Smooth muscle cell (in vitro differentiated cells): ENCODE measurements around the gene ATP10A. TPM values are rescaled to one million over a fixed set of nuclear protein-coding genes. Genes with fewer than 3 reads are reported as not detected.

ENCODE experiments used
- DNase-seq: peaks from one replicate; lab custom pipeline; 2025; ENCODE audit not compliant: unreplicated experiment; lab: John Stamatoyannopoulos, UW
- H2AFZ ChIP-seq: fragments of 200-600 bp; sonication (generic); 2 replicates; pipeline ENCODE4 v1.6.0; 2016; ENCODE audit warnings: antibody characterized with exemption, low read depth, mild to moderate bottlenecking
- H3F3A ChIP-seq: fragments of 200-600 bp; sonication (generic); 2 replicates; pipeline ENCODE4 v1.6.0; 2017; ENCODE audit warnings: antibody characterized with exemption, low read depth
- H3K27ac ChIP-seq: fragments of 200-600 bp; sonication (generic); 2 replicates; pipeline ENCODE4 v1.5.1; 2016; ENCODE audit warnings: low read depth, mild to moderate bottlenecking
- H3K27me3 ChIP-seq: fragments of 200-600 bp; sonication (generic); 2 replicates; pipeline ENCODE4 v1.6.1; 2016; ENCODE audit warnings: low read depth, mild to moderate bottlenecking
- H3K36me3 ChIP-seq: fragments of 200-600 bp; sonication (generic); 2 replicates; pipeline ENCODE4 v1.5.1; 2016; ENCODE audit warnings: low read depth
- H3K4me1 ChIP-seq: fragments of 200-600 bp; sonication (generic); 2 replicates; pipeline ENCODE4 v1.5.1; 2016; ENCODE audit warnings: low read depth
- H3K4me2 ChIP-seq: fragments of 200-600 bp; sonication (generic); 2 replicates; pipeline ENCODE4 v1.6.0; 2016; ENCODE audit warnings: mild to moderate bottlenecking
- H3K4me3 ChIP-seq: fragments of 200-600 bp; sonication (generic); 2 replicates; pipeline ENCODE4 v1.5.1; 2016; ENCODE audit warnings: mild to moderate bottlenecking
- H3K79me2 ChIP-seq: fragments of 200-600 bp; sonication (generic); 2 replicates; pipeline ENCODE4 v1.6.0; 2016; ENCODE audit warnings: low read depth, mild to moderate bottlenecking
- H3K9ac ChIP-seq: fragments of 200-600 bp; sonication (generic); 2 replicates; pipeline ENCODE4 v1.6.0; 2016; ENCODE audit warnings: low read depth
- H3K9me3 ChIP-seq: fragments of 200-600 bp; sonication (generic); replicated peaks from 2 replicates; pipeline ENCODE4 v1.5.1; 2016; ENCODE audit warnings: low read depth
- H4K20me1 ChIP-seq: fragments of 200-600 bp; sonication (generic); 2 replicates; pipeline ENCODE4 v1.6.0; 2016; ENCODE audit warnings: low read depth
- WGBS: methylation state at CpG from one replicate; pipeline ENCODE4 v1.1.7; 2016; ENCODE audit warnings: low lambda C conversion rate; 5-methylcytosine and 5-hydroxymethylcytosine counted together
- polyA plus RNA-seq: library from polyadenylated mRNA; unstranded; fragments of >200 nt; fragmentation: Nextera tagmentation; extraction: Ambion mirVana; gene quantifications from 2 replicates; pipeline ENCODE4 v1.2.1, GENCODE V29; 2016
- total RNA-seq: library from RNA; depleted of rRNA; stranded (reverse); fragments of >200 nt; gene quantifications from 2 replicates; pipeline ENCODE4 v1.2.3, GENCODE V29; 2014
- TF ChIP-seq, protein P1 (sequence below): fragments of 200-600 bp; sonication (generic); IDR thresholded peaks from 2 replicates; pipeline ENCODE4 v1.5.1; 2017; ENCODE audit warnings: borderline replicate concordance, mild to moderate bottlenecking, antibody characterized with exemption; ENCODE audit not compliant: insufficient read depth, poor library complexity, severe bottlenecking

Gene ATP10A
- total and polyA plus RNA-seq, 2 experiments from 2014 or later = 10.6 to 12.3 TPM

DNA sequence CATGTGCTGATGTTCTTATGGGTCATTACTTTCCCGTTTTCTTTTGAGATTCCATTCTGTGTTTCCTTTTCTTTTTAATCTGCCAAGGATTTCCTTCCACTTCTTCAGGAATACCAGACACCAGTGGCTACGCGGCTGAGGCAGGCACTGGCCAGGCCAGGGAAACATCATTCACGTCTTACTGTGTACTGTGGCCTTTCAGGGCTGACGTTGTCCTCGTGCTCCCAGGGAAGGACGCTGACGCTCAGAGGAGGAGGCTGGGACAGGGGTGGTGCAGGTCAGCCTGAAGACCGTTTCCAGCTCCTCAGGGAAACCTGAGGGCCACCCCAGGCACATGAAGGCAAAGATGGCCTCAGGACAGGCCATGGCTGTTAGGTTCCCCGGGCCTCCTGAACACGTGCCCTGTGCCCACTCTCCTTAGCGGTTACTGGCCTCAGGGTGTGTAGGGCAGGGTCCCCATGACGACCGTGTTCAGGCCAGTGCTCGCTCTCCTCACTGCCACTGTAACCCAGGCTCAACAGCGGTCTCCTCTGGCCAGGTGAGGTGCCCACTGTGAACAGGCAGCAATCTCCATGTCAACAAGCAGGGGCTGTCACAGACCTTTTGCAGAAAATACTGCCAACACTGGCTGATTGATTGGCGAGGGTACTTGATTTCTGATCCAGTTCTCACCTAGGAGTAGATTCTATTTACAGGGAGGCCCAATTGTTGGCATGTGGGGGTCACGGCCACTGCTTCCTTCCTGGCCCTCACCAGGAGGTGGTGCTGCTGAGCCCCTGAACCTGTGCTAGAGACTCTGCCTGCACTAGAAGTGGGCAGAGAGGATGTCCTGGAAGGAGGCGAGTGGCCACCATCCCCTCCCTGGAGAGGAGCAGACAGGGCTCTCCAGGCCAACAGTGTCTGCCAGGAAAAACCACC lies 169.5 kb downstream of the ATP10A start:
- no peaks in the 10 kb centered on the region for H3K79me2 ChIP-seq
- no peak overlapping the region for H3K9ac ChIP-seq
- no peaks in the 10 kb centered on the region for H3F3A ChIP-seq
- H3K27me3 ChIP-seq = no peaks in the 10 kb centered on the region
- TF ChIP-seq, protein P1, sequence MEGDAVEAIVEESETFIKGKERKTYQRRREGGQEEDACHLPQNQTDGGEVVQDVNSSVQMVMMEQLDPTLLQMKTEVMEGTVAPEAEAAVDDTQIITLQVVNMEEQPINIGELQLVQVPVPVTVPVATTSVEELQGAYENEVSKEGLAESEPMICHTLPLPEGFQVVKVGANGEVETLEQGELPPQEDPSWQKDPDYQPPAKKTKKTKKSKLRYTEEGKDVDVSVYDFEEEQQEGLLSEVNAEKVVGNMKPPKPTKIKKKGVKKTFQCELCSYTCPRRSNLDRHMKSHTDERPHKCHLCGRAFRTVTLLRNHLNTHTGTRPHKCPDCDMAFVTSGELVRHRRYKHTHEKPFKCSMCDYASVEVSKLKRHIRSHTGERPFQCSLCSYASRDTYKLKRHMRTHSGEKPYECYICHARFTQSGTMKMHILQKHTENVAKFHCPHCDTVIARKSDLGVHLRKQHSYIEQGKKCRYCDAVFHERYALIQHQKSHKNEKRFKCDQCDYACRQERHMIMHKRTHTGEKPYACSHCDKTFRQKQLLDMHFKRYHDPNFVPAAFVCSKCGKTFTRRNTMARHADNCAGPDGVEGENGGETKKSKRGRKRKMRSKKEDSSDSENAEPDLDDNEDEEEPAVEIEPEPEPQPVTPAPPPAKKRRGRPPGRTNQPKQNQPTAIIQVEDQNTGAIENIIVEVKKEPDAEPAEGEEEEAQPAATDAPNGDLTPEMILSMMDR = peak; percentile 58
- WGBS = 85% methylated on average over 19 of the region's 19 CpGs
- no peaks in the 10 kb centered on the region for H3K4me1 ChIP-seq
- H3K4me2 ChIP-seq = no peak overlapping the region
- H3K27ac ChIP-seq = no peak overlapping the region
- no peak for DNase-seq
- H2AFZ ChIP-seq = no peak overlapping the region
- no peak overlapping the region for H3K4me3 ChIP-seq
- H3K9me3 ChIP-seq = no peaks in the 10 kb centered on the region
- no peaks in the 10 kb centered on the region for H4K20me1 ChIP-seq
- H3K36me3 ChIP-seq = no peaks in the 10 kb centered on the region

GRCh38 chr15:25691544-25692430 lies 171.3 kb downstream of the ATP10A start:
- no peaks in the 10 kb centered on the region for H3K27me3 ChIP-seq

GRCh38 chr15:25690673-25691543 lies 172.2 kb downstream of the ATP10A start:
- no peaks in the 10 kb centered on the region for H3K36me3 ChIP-seq
- no peak overlapping the region for H3K4me3 ChIP-seq
- no peak overlapping the region for H3K9ac ChIP-seq
- no peak overlapping the region for H3K4me2 ChIP-seq
- no peaks in the 10 kb centered on the region for H3K79me2 ChIP-seq
- H3K4me1 ChIP-seq = peaks cover under 1% of the 10 kb centered on the region
- H4K20me1 ChIP-seq = no peaks in the 10 kb centered on the region
- 67% methylated on average over 18 of the region's 18 CpGs for WGBS
- no peak for DNase-seq
- TF ChIP-seq, protein P1 = no peak
- peak overlapping the region; percentile 58 for H3K27ac ChIP-seq
- H3K9me3 ChIP-seq = no peaks in the 10 kb centered on the region
- no peak overlapping the region for H2AFZ ChIP-seq
- H3F3A ChIP-seq = no peaks in the 10 kb centered on the region
- H3K27me3 ChIP-seq = no peaks in the 10 kb centered on the region

More at GRCh38 chr15:25691544-25692430, 171.3 kb downstream of the ATP10A start:
- no peaks in the 10 kb centered on the region for H3K79me2 ChIP-seq
- no peak for DNase-seq
- H3K9me3 ChIP-seq = no peaks in the 10 kb centered on the region
- peak overlapping the region; percentile 58 for H3K27ac ChIP-seq
- no peak overlapping the region for H3K4me2 ChIP-seq
- H4K20me1 ChIP-seq = no peaks in the 10 kb centered on the region
- no peak overlapping the region for H2AFZ ChIP-seq
- peak overlapping the region; percentile 17 for H3K9ac ChIP-seq
- WGBS = 74% methylated on average over 13 of the region's 13 CpGs
- H3F3A ChIP-seq = no peaks in the 10 kb centered on the region
- TF ChIP-seq, protein P1 = no peak
- H3K4me3 ChIP-seq = no peak overlapping the region
- H3K4me1 ChIP-seq = no peaks in the 10 kb centered on the region
- no peaks in the 10 kb centered on the region for H3K36me3 ChIP-seq
